Measurements from ENCODE around the gene SHMT2. TPM values are rescaled to one million over a fixed set of nuclear protein-coding genes. Genes with fewer than 3 reads are reported as not detected.

The SHMT2 gene
- total and polyA plus RNA-seq, 9 of the 15 experiments (the other 6 are each of a cell fraction or from before 2014, with no cell fraction given) = 46.1 to 319 (median 115) TPM

GRCh38 chr12:57214398-57214781 is 15.1 kb upstream of the SHMT2 start (continued):
- TF ChIP-seq MYC (IDR thresholded peaks at IDR 0.05; ENCODE audit: low read depth, low read length) = 0 out of 2 replicates have a peak, but pooled peaks have one; percentile 28
- no peak for TF ChIP-seq MYC (CRISPR knock-in tag; IDR thresholded peaks at IDR 0.05; ENCODE audit: borderline replicate concordance, low read depth)
- peak in 1 of 2 experiments; percentile 52; a peak in 2 of 4 replicates for TF ChIP-seq MAZ (CRISPR knock-in tag; conservative IDR thresholded peaks at IDR 0.05 in 1 of 2, IDR thresholded peaks at IDR 0.05 in 1 of 2)
- TF ChIP-seq SMAD3 (CRISPR knock-in tag; conservative IDR thresholded peaks at IDR 0.05) = no peak
- no peak for TF ChIP-seq RBM25 (IDR thresholded peaks at IDR 0.05; ENCODE audit: low read depth, low read length, severe bottlenecking)
- TF ChIP-seq ZBTB7A (IDR thresholded peaks at IDR 0.05; ENCODE audit: borderline replicate concordance, control insufficient read depth, low read depth, low read length) = peak; percentile 86
- TF ChIP-seq ZNF274 (IDR thresholded peaks at IDR 0.05; ENCODE audit: borderline replicate concordance, low read depth, low read length) = no peak
- TF ChIP-seq ZNF79 (CRISPR knock-in tag; IDR thresholded peaks at IDR 0.05; ENCODE audit: low read depth) = no peak
- peak; percentile 55; the same call in 1 of the 2 replicates for TF ChIP-seq ZNF263 (CRISPR knock-in tag; IDR thresholded peaks at IDR 0.05; ENCODE audit: borderline replicate concordance)
- TF ChIP-seq ZNF23 (CRISPR knock-in tag; IDR thresholded peaks at IDR 0.05) = no peak
- no peak for TF ChIP-seq SRSF3 (IDR thresholded peaks at IDR 0.05; ENCODE audit: insufficient read depth, low read length)

GRCh38 chr12:57215065-57215464 is 14.4 kb upstream of the SHMT2 start:
- no peak overlapping the region for H3K4me2 ChIP-seq (ENCODE audit: insufficient read depth, low read length)
- TF ChIP-seq MIER1 (IDR thresholded peaks at IDR 0.05; ENCODE audit: low read depth) (no peak), CHAMP1 (IDR thresholded peaks at IDR 0.05) (no peak), MTA1 (IDR thresholded peaks at IDR 0.05; ENCODE audit: borderline replicate concordance) (no peak), ATF2 (CRISPR knock-in tag; IDR thresholded peaks at IDR 0.05) (no peak), RBM25 (IDR thresholded peaks at IDR 0.05; ENCODE audit: low read depth, low read length, severe bottlenecking) (no peak)

More at GRCh38 chr12:57215065-57215464, 14.4 kb upstream of the SHMT2 start:
- DNase-seq (ENCODE audit: extremely low read depth in 1 of 4, low spot score in 3 of 4) (no peak), FAIRE-seq (no peak), ATAC-seq (no peak)
- Histone ChIP-seq H3K27me3 (ENCODE audit: control insufficient read depth in 2 of 2, insufficient read depth in 2 of 2, low read length in 2 of 2) (peaks cover 35 to 71% of the 10 kb centered on the region in 2 experiments), H3K9me3 (replicated peaks; ENCODE audit: control insufficient read depth, insufficient read depth, low read depth, low read length) (no peaks in the 10 kb centered on the region), H3K36me3 (ENCODE audit: control insufficient read depth, insufficient read depth, low read length) (no peaks in the 10 kb centered on the region), H4K20me1 (replicated peaks; ENCODE audit: control insufficient read depth, insufficient read depth, low read length) (peaks cover 13% of the 10 kb centered on the region; the same call in 1 of the 2 replicates), H3K4me3 (no peak overlapping the region), H3K27ac (ENCODE audit: extremely low read depth, low read depth, low read length) (no peak overlapping the region), H3K9ac (ENCODE audit: insufficient read depth in 1 of 2, low read depth in 2 of 2, low read length in 2 of 2) (no peak overlapping the region), H3K9me1 (ENCODE audit: control insufficient read depth, insufficient read depth, low read length) (peaks cover 3% of the 10 kb centered on the region), H3K4me1 (replicated peaks in 1 of 2; ENCODE audit: control insufficient read depth in 2 of 2, insufficient read depth in 2 of 2, low read length in 2 of 2) (peaks cover 17 to 57% of the 10 kb centered on the region in 2 experiments; a peak in 4 of 5 replicates), H2AFZ (ENCODE audit: low read depth, low read length) (no peak overlapping the region), H3K79me2 (ENCODE audit: control insufficient read depth, insufficient read depth, low read length) (no peaks in the 10 kb centered on the region)
- intact Hi-C loops (cut with micrococcal nuclease) (no loop called here), in situ Hi-C loops (cut with MboI) (no loop called here)
- POLR2A ChIA-PET = interaction anchor here (1.1 kb wide), 1 partner anchor 15 kb away, joined by 3 read pairs; the partner anchor contains the start of gene SHMT2
- 26% methylated on average over 11 of the region's 11 CpGs for WGBS (ENCODE audit: insufficient coverage, low coverage, missing lambda C conversion rate)
- CTCF ChIA-PET (ENCODE audit: low intra/inter-chr PET ratio) = interaction anchor here (0.7 to 7.2 kb wide), 7 partner anchors 14 to 247 kb away, joined by 3 to 186 read pairs (median 4); partner anchors contain the start of gene SHMT2
- no TSS peak for BruUV-seq (replicated peaks)

All from K562 (cell line).